ENCODE data around the gene IL23R.

- TF ChIP-seq, protein P1, sequence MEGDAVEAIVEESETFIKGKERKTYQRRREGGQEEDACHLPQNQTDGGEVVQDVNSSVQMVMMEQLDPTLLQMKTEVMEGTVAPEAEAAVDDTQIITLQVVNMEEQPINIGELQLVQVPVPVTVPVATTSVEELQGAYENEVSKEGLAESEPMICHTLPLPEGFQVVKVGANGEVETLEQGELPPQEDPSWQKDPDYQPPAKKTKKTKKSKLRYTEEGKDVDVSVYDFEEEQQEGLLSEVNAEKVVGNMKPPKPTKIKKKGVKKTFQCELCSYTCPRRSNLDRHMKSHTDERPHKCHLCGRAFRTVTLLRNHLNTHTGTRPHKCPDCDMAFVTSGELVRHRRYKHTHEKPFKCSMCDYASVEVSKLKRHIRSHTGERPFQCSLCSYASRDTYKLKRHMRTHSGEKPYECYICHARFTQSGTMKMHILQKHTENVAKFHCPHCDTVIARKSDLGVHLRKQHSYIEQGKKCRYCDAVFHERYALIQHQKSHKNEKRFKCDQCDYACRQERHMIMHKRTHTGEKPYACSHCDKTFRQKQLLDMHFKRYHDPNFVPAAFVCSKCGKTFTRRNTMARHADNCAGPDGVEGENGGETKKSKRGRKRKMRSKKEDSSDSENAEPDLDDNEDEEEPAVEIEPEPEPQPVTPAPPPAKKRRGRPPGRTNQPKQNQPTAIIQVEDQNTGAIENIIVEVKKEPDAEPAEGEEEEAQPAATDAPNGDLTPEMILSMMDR (IDR thresholded peaks at IDR 0.05; ENCODE audit: low read depth, low read length) = no peak
- TF ChIP-seq EZH2phosphoT487 (IDR thresholded peaks at IDR 0.05; ENCODE audit: low read depth) = no peak
These were observed 114.4 kb downstream of the IL23R start for GRCh38 chr1:67280696-67281095.

Data from OCI-LY3 (cell line).